ENCODE data around the gene CCDC57. TPM values are rescaled to one million over a fixed set of nuclear protein-coding genes. Genes with fewer than 3 reads are reported as not detected.

Gene CCDC57
- total RNA-seq, 1 donor from 2014 or later: 15.0 TPM

DNA sequence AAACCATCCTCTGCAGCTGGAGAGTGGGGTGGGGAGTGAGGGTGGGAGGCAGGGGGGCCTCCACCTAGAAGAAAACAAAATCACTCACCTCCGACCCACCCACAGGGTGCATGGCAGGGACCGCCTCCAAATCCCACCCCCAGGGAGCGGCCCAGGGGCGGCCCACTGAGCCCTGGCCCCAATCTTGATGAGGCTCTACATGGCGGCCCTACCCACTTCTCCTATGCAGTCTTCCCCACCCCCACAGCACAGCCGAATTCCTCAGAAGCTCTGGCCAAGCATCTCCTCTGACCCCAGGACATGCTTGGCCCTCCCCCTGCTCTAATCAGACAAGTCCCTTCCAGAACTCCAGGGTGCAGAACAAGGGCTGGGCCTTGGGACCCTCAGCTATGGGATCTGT, 96.4 kb downstream of the CCDC57 start:
- Mint-ChIP-seq H3K9me3 (no peaks in the 10 kb centered on the region), H3K27ac (no peak overlapping the region)
- DNase-seq (ENCODE audit: low spot score): no peak

DNA sequence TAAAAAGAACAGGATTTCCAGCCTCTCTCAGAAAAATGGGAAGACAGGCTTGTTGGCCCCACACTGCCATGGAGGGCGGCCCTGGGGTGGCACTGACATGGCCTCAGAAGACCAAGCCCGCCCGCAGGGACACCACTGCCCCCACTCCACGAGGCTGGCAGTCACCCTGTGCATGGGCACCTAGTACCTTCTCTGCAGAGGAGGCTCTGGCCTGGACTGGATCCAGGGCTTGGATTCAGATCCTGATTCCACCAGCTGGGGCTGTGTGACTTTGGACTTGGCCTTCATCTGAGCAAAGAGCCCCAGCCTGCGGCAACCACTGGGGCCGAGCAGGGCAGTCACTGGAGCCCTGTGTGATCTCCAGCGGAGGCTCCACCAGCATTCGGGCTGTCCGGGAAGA, 97.8 kb downstream of the CCDC57 start:
- Histone ChIP-seq H3K9ac (no peak overlapping the region), H3K27ac (no peak overlapping the region), H3K4me3 (no peak overlapping the region), H3K27me3 (no peaks in the 10 kb centered on the region), H3K4me2 (no peak overlapping the region), H3K36me3 (no peaks in the 10 kb centered on the region), H3K4me1 (peaks cover 30% of the 10 kb centered on the region), H3F3A (ENCODE audit: low read depth) (peaks cover 13% of the 10 kb centered on the region), H4K20me1 (ENCODE audit: low read depth) (no peaks in the 10 kb centered on the region), H3K79me2 (ENCODE audit: low read depth) (no peaks in the 10 kb centered on the region), H2AFZ (replicated peaks) (no peak overlapping the region), H3K9me3 (ENCODE audit: low read depth) (no peaks in the 10 kb centered on the region)
- Mint-ChIP-seq H3K36me3 (peaks cover 5% of the 10 kb centered on the region), H3K27ac (no peak overlapping the region), H3K4me3 (no peak overlapping the region), H3K27me3 (ENCODE audit: insufficient read depth, low read depth) (peaks cover 6% of the 10 kb centered on the region), H3K4me1 (peaks cover 26% of the 10 kb centered on the region), H3K9me3 (no peaks in the 10 kb centered on the region)
- TF ChIP-seq EZH2 (IDR thresholded peaks at IDR 0.05) (no peak), EZH2phosphoT487 (IDR thresholded peaks at IDR 0.05) (no peak)
- TF ChIP-seq, protein P1, sequence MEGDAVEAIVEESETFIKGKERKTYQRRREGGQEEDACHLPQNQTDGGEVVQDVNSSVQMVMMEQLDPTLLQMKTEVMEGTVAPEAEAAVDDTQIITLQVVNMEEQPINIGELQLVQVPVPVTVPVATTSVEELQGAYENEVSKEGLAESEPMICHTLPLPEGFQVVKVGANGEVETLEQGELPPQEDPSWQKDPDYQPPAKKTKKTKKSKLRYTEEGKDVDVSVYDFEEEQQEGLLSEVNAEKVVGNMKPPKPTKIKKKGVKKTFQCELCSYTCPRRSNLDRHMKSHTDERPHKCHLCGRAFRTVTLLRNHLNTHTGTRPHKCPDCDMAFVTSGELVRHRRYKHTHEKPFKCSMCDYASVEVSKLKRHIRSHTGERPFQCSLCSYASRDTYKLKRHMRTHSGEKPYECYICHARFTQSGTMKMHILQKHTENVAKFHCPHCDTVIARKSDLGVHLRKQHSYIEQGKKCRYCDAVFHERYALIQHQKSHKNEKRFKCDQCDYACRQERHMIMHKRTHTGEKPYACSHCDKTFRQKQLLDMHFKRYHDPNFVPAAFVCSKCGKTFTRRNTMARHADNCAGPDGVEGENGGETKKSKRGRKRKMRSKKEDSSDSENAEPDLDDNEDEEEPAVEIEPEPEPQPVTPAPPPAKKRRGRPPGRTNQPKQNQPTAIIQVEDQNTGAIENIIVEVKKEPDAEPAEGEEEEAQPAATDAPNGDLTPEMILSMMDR (IDR thresholded peaks at IDR 0.05): no peak
- DNase-seq (ENCODE audit: low spot score): no peak

More for the DNA sequence above, 96.4 kb downstream of the CCDC57 start:
- Mint-ChIP-seq H3K4me1 (peaks cover 26% of the 10 kb centered on the region), H3K36me3 (peaks cover 5% of the 10 kb centered on the region), H3K27me3 (ENCODE audit: insufficient read depth, low read depth) (peaks cover 6% of the 10 kb centered on the region), H3K4me3 (no peak overlapping the region)
- no peak overlapping the region for H2AFZ ChIP-seq (replicated peaks)
- no peak overlapping the region for H3K27ac ChIP-seq
- no peaks in the 10 kb centered on the region for H3K27me3 ChIP-seq
- no peak overlapping the region for H3K9ac ChIP-seq
- peaks cover 30% of the 10 kb centered on the region for H3K4me1 ChIP-seq
- H4K20me1 ChIP-seq (ENCODE audit: low read depth): no peaks in the 10 kb centered on the region
- TF ChIP-seq EZH2phosphoT487 (IDR thresholded peaks at IDR 0.05) (no peak), EZH2 (IDR thresholded peaks at IDR 0.05) (no peak)
- TF ChIP-seq, protein P1 (IDR thresholded peaks at IDR 0.05): no peak
- H3K4me2 ChIP-seq: no peak overlapping the region
- no peak overlapping the region for H3K4me3 ChIP-seq
- H3K9me3 ChIP-seq (ENCODE audit: low read depth): no peaks in the 10 kb centered on the region
- H3F3A ChIP-seq (ENCODE audit: low read depth): peaks cover 19% of the 10 kb centered on the region
- no peaks in the 10 kb centered on the region for H3K36me3 ChIP-seq
- no peaks in the 10 kb centered on the region for H3K79me2 ChIP-seq (ENCODE audit: low read depth)

DNA sequence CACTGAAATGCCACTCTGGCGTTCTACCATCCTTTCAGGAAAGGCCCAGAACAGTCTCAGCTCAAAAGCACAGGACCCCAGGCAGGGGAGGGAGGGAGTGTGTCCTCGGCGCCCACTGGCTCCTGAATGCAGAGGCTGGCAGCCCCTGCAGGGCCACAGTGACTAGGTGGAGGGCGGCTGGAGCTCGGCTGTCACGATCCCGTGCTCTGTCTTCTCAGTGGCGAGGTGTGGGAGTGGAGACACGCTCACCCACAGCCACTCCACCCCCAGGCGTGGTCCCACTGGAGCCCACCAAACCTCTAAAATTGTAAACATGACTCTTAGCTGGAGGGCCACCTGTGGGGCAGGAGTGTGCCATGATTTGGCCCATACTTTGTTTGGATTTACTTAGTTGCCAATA, 98.2 kb downstream of the CCDC57 start:
- peaks cover 5% of the 10 kb centered on the region for H3K36me3 Mint-ChIP-seq
- Histone ChIP-seq H3K9ac (no peak overlapping the region), H3K4me3 (no peak overlapping the region), H3K27me3 (no peaks in the 10 kb centered on the region), H3K9me3 (ENCODE audit: low read depth) (no peaks in the 10 kb centered on the region), H3K27ac (no peak overlapping the region), H3K79me2 (ENCODE audit: low read depth) (no peaks in the 10 kb centered on the region), H2AFZ (replicated peaks) (no peak overlapping the region), H3F3A (ENCODE audit: low read depth) (peaks cover 10% of the 10 kb centered on the region), H3K4me2 (no peak overlapping the region), H3K4me1 (peaks cover 28% of the 10 kb centered on the region), H4K20me1 (ENCODE audit: low read depth) (no peaks in the 10 kb centered on the region), H3K36me3 (no peaks in the 10 kb centered on the region)
- H3K27ac Mint-ChIP-seq: no peak overlapping the region
- no peak for TF ChIP-seq EZH2phosphoT487 (IDR thresholded peaks at IDR 0.05)
- TF ChIP-seq, protein P1 (IDR thresholded peaks at IDR 0.05): no peak
- TF ChIP-seq EZH2 (IDR thresholded peaks at IDR 0.05): no peak
- no peak for DNase-seq (ENCODE audit: low spot score)
- H3K9me3 Mint-ChIP-seq: no peaks in the 10 kb centered on the region
- no peak overlapping the region for H3K4me3 Mint-ChIP-seq
- H3K4me1 Mint-ChIP-seq: peaks cover 24% of the 10 kb centered on the region
- H3K27me3 Mint-ChIP-seq (ENCODE audit: insufficient read depth, low read depth): peaks cover 6% of the 10 kb centered on the region
